ENCODE measurements around the gene DNAJB13. TPM values are rescaled to one million over a fixed set of nuclear protein-coding genes. Genes with fewer than 3 reads are reported as not detected.

Gene DNAJB13
- polyA plus RNA-seq, 3 donors from 2014 or later: not detected

DNA sequence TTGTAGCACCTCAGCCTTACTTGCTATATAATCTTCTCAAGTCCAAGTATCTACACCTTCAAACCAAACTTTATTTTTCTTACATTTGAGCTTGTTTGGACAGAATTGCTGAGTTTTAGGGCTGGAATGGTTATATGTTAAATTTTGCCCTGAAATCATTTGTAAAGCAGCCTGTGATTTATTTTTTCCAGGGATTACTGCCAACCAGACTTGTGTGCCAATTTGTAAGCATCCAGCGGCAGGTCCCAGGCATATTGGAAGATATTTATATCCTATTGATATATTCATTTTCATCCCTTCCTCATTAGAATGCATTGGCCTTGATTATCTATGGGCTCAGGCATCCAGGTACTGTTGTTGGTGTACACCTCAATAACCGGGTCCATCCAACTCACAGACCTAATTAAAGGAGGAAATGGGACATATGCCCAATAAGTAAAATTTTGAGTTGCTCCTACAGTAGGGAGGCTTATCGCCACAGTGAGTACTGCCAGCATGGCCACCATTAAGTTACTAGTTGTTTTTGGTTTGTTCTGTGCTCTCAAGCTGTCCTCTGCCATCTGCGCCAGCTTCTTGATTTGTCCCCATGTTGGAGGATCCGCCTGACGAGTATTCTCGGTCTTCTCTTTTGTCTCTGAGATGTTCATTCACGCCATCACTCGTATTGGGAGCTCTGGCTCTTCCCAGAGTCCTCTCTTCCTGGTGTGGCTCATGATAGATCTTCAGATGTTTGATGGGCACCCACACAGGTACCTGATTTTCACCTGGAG is 9.8 kb upstream of the DNAJB13 start:
- Mint-ChIP-seq H3K9me3 (peaks cover 0 to 9% (median 3%) of the 10 kb centered on the region in 6 donors), H3K27me3 (ENCODE audit: low read depth in 3 of 3) (peaks cover 0 to 2% (median 0%) of the 10 kb centered on the region in 3 donors), H3K27ac (no peak overlapping the region), H3K4me1 (no peaks in the 10 kb centered on the region), H3K4me3 (no peak overlapping the region), H3K36me3 (peaks cover 6 to 12% (median 10%) of the 10 kb centered on the region in 3 donors)
- DNase-seq: no peak

DNA sequence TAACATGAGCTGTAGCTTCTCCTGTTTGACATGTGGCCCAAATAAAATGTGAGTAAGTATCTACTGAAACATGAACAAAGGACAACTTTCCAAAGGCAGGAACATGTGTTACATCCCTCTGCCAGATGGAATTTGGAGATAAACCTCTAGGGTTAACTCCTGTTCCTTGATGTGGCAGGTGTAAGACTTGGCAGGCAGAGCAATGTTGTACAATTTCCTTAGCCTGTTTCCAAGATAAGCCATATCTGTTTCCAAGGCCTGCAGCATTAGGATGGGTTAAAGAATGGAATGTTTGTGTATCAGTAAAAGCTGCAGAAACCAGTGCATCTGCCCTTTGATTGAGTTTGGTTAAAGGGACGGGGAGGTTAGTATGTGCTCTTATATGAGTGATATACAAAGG is 8.8 kb upstream of the DNAJB13 start:
- H3K4me3 Mint-ChIP-seq: no peak overlapping the region
- peaks cover 6 to 12% (median 10%) of the 10 kb centered on the region in 3 donors for H3K36me3 Mint-ChIP-seq
- no peak for DNase-seq
- no peaks in the 10 kb centered on the region for H3K4me1 Mint-ChIP-seq
- H3K27me3 Mint-ChIP-seq (ENCODE audit: low read depth in 3 of 3): peaks cover 0 to 3% (median 2%) of the 10 kb centered on the region in 3 donors
- H3K27ac Mint-ChIP-seq: no peak overlapping the region
- peaks cover 0 to 9% (median 3%) of the 10 kb centered on the region in 6 donors for H3K9me3 Mint-ChIP-seq

DNA sequence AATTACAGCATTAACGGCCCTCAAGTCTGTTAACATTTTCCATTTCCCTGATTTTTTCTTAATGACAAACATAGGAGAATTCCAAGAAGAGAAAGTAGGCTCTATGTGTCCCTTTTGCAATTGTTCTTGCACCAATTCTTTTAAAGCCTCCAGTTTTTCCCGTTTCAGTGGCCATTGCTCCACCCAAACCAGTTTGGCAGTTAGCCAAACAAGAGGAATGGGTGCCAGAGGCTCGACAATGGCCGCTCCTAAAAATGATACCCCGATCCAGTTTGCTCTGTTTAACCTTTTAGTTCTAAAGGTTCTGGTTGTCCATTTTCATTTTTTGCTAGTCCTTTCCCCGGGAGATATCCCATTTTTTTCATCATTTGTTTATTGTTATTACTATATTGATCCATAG is 6.7 kb upstream of the DNAJB13 start:
- Mint-ChIP-seq H3K4me1 (no peaks in the 10 kb centered on the region), H3K9me3 (peaks cover 0 to 9% (median 4%) of the 10 kb centered on the region in 6 donors), H3K4me3 (no peak overlapping the region), H3K27ac (no peak overlapping the region), H3K27me3 (ENCODE audit: low read depth in 3 of 3) (peaks cover 2 to 4% (median 2%) of the 10 kb centered on the region in 3 donors), H3K36me3 (peaks cover 6 to 11% (median 7%) of the 10 kb centered on the region in 3 donors)
- DNase-seq: no peak

DNA sequence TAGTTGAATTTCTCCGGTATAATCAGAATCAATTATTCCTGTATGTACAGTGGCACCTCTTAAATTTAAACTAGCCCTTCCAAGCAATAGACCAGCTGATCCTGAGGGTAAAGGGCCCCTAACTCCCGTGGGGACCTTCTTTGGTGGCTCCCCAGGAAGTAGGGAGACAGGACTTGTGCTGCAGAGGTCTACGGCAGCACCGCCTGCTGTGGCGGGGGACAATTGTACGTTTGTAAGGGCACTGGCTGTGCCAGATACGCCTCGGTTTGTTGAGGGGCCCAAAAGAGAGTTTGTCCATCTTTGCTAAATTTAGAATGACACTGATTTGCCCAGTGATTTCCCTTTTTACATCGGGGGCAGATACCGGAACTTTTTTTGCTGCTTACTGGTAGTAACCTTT is 5.9 kb upstream of the DNAJB13 start:
- Mint-ChIP-seq H3K9me3 (peaks cover 0 to 9% (median 4%) of the 10 kb centered on the region in 6 donors), H3K27me3 (ENCODE audit: low read depth in 3 of 3) (peaks cover 2 to 4% (median 2%) of the 10 kb centered on the region in 3 donors), H3K27ac (no peak overlapping the region), H3K4me3 (no peak overlapping the region), H3K4me1 (no peaks in the 10 kb centered on the region), H3K36me3 (peaks cover 6 to 11% (median 7%) of the 10 kb centered on the region in 3 donors)
- DNase-seq: no peak

DNA sequence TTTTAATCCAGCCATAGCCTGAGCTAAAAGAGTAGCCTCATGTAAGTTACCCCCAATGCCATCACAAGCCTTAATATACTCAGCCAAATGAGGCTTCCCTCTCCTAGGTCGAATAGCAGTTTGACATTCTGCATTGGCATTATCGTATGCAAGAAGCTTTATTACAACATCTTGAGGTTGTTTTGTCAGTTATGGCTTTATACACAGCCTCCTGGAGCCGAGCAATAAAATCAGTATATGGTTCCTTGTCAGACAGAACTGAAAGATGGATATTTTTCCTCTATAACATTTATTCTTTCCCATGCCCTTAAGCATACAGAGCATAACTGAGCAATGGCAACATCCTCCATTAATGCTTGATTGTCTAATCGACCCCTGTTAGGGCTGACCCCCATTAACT is 5.4 kb upstream of the DNAJB13 start:
- H3K4me3 Mint-ChIP-seq: no peak overlapping the region

DNA sequence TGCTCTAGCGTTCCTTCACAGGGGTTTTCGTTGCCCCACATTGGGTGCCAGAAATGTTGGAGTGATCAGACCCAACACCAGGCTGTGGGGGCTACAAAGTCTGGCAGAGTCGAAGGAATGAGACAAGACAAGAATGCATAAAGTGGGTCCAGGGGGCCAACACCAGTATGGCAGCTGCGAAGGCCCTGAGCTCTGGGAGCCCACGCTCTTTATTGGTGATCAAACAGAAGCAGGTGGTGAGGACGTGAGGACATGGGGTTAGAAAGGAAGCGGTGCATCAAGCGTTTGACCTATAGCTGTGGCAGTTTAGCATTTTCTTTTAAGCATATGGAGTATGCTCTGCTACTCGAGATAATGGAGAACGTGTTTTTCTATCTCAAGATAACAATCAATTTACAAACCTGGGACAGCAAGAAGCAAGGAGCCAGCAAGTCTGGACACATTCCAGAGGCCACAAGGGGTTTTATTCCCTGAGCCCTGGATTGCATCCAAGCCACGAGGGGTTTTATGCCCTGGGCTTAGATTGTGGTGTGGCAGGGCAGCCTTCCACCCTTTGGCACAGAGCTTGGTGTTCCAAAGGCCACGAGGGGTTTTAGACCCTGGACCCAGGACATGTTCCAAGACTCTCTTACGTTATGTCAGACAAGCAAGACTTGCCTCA is 3.9 kb upstream of the DNAJB13 start:
- peaks cover 0 to 2% (median 0%) of the 10 kb centered on the region in 6 donors for H3K9me3 Mint-ChIP-seq
- H3K4me1 Mint-ChIP-seq: no peaks in the 10 kb centered on the region
- H3K36me3 Mint-ChIP-seq: peaks cover 0 to 4% (median 0%) of the 10 kb centered on the region in 3 donors
- H3K27me3 Mint-ChIP-seq (ENCODE audit: low read depth in 3 of 3): peaks cover 2 to 4% (median 2%) of the 10 kb centered on the region in 3 donors
- no peak overlapping the region for H3K4me3 Mint-ChIP-seq
- peak overlapping the region in 1 of 6 donors; percentile 36 for H3K27ac Mint-ChIP-seq
- no peak for DNase-seq

More for the DNA sequence above, 5.4 kb upstream of the DNAJB13 start:
- no peak for DNase-seq
- Mint-ChIP-seq H3K27ac (no peak overlapping the region), H3K36me3 (peaks cover 6 to 11% (median 7%) of the 10 kb centered on the region in 3 donors), H3K4me1 (no peaks in the 10 kb centered on the region), H3K27me3 (ENCODE audit: low read depth in 3 of 3) (peaks cover 2 to 4% (median 2%) of the 10 kb centered on the region in 3 donors), H3K9me3 (peaks cover 0 to 9% (median 4%) of the 10 kb centered on the region in 6 donors)

DNA sequence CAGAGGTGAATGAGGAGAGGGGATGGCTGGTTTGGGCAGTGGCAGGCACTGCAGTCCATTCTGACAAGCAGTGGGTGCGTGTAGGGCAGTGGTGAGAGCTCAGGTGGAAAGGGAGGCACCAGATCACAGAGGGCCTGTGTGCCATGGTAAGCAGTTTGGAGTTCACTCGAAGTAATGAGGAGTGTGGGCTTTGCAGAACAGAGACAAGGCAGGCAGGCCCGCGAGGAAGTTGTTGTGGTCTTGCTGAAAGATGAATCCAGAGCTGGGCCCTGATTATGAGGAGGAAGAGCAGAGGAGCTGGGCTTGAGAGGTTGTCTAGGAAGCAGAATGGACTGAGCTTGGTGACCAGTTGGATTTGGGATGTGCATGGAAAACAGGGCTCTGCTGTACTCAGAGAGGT is 1.6 kb upstream of the DNAJB13 start:
- Mint-ChIP-seq H3K27me3 (ENCODE audit: low read depth in 3 of 3) (peaks cover 2 to 4% (median 4%) of the 10 kb centered on the region in 3 donors), H3K9me3 (peaks cover 0 to 2% (median 0%) of the 10 kb centered on the region in 6 donors), H3K27ac (peak overlapping the region in 1 of 6 donors; percentile 4), H3K4me3 (no peak overlapping the region), H3K36me3 (peaks cover 0 to 4% (median 0%) of the 10 kb centered on the region in 3 donors), H3K4me1 (no peaks in the 10 kb centered on the region)
- DNase-seq: no peak

DNA sequence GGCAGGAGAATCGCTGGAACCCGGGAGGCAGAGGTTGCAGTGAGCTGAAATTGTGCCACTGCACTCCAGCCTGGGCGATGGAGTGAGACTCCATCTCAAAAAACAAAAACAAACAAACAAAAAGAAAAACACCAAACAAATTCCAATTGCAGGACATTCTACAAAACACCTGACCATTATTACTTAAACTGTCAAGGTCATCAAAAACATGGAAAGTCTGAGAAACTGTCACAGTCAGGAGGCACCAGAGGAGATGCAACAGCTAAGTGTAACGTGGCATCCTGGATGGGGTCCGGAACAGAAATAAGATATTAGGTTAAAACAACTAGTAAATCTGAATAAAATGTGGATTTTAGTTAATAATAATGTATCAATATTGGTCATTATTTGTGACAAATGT is 914 bp upstream of the DNAJB13 start:
- DNase-seq: no peak
- Mint-ChIP-seq H3K4me3 (no peak overlapping the region), H3K27ac (no peak overlapping the region), H3K36me3 (peaks cover 0 to 4% (median 0%) of the 10 kb centered on the region in 3 donors), H3K4me1 (no peaks in the 10 kb centered on the region), H3K9me3 (peaks cover 0 to 2% (median 0%) of the 10 kb centered on the region in 6 donors), H3K27me3 (ENCODE audit: low read depth in 3 of 3) (peaks cover 2 to 4% (median 4%) of the 10 kb centered on the region in 3 donors)

DNA sequence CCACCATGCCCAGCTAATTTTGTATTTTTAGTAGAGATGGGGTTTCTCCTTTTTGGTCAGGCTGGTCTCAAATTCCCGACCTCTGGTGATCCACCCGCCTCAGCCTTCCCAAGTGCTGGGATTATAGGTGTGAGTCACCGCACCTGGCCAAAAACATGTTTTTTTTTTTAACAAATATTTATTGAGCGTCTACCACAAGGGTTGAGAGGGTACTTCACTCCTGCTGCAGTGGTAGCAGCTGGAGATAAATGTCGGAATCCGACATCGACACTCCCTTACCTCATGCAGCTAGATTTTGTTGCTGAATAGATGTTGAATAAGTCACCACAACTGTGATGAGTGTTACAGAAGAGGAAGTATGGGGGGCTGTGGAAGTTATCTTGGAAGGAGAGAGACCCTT is 971 bp downstream of the DNAJB13 start:
- peaks cover 0 to 13% (median 4%) of the 10 kb centered on the region in 3 donors for H3K27me3 Mint-ChIP-seq (ENCODE audit: low read depth in 3 of 3)
- H3K27ac Mint-ChIP-seq: no peak overlapping the region
- DNase-seq: no peak
- no peak overlapping the region for H3K4me3 Mint-ChIP-seq
- peaks cover 0 to 2% (median 0%) of the 10 kb centered on the region in 6 donors for H3K9me3 Mint-ChIP-seq
- peaks cover 0 to 4% (median 3%) of the 10 kb centered on the region in 3 donors for H3K36me3 Mint-ChIP-seq
- no peaks in the 10 kb centered on the region for H3K4me1 Mint-ChIP-seq

DNA sequence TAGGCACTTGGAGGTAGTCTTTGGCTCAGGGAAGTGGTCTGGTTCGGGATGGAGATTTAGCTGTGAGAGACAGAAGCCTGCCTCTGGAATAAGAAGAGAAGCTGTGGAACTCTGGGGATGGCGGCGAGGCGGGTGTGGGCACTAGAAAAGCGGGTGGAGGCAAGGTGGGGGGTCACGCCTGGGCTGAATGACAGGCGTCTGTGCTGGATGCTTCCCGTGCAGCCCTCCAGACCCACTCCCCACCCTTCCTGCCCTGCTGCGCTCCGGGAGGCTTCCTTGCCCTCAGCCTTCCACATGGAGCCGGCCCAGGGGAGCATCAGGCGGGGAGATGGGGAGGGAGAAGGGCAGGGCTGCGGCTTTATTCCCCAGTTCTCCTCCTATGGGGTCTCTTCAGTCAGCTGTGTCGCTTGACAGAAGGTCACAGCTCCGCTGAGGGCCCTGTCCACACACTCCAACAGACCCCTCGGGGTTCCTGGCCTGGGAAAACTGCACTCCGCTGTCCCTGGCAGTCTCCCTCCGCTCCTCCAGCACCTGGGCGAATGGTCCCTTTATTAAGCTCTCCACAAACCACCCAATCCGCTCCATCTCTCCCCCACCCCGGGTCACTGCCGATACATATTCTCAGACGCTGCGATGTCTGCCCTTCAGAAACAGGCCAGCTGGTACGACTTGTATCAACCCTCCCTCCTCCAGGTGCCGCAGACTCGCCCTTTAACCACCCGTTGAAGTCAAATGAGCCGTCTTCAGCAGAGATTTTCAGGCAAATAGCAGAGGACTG is 6.2 kb downstream of the DNAJB13 start:
- H3K27me3 Mint-ChIP-seq (ENCODE audit: low read depth in 3 of 3): peaks cover 2 to 14% (median 4%) of the 10 kb centered on the region in 3 donors
- H3K4me1 Mint-ChIP-seq: peaks cover 0 to 6% of the 10 kb centered on the region in 2 donors
- peak overlapping the region in 1 of 5 donors; percentile 44 for H3K4me3 Mint-ChIP-seq
- H3K9me3 Mint-ChIP-seq: no peaks in the 10 kb centered on the region
- DNase-seq: no peak
- H3K36me3 Mint-ChIP-seq: peaks cover 0 to 3% (median 0%) of the 10 kb centered on the region in 3 donors
- no peak overlapping the region for H3K27ac Mint-ChIP-seq

DNA sequence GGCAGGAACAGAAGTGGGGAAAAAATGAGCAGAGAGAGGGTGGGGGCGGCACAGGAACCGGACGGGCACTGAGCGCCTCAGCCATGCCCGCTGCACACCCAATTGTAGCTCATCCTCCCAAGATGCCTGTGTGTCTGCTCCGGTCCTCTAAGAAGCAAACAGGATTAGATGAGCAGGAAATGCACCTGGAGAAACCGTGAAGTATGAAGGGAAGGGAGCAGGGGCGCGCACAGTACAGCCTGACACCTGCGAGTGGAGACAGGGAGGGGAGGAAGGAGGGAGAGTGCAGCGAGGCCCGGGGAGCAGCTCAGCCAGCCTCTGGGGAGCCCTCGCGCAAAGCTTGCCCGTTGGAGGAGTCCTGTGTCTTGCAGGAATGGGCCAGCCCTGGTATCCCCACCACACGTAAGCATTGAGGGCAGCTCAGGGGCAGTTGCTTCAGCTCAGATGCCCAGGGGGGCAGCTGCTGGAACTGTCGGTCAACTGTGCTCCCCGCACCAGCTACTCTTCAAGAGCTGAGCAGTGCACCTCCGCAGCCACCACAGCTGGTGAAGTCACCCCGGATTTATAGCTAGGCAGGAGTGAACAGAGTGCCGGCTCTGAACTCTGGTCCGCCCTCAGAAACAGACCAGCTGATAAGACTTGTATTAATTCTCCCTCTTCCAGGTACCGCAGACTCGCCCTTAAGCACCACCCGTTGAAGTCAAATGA is 7.0 kb downstream of the DNAJB13 start:
- Mint-ChIP-seq H3K27ac (no peak overlapping the region), H3K4me3 (peak overlapping the region in 1 of 5 donors; percentile 44), H3K4me1 (peaks cover 0 to 6% of the 10 kb centered on the region in 2 donors), H3K9me3 (no peaks in the 10 kb centered on the region), H3K36me3 (peaks cover 0 to 3% (median 0%) of the 10 kb centered on the region in 3 donors), H3K27me3 (ENCODE audit: low read depth in 3 of 3) (peaks cover 3 to 14% (median 4%) of the 10 kb centered on the region in 3 donors)
- no peak for DNase-seq

DNA sequence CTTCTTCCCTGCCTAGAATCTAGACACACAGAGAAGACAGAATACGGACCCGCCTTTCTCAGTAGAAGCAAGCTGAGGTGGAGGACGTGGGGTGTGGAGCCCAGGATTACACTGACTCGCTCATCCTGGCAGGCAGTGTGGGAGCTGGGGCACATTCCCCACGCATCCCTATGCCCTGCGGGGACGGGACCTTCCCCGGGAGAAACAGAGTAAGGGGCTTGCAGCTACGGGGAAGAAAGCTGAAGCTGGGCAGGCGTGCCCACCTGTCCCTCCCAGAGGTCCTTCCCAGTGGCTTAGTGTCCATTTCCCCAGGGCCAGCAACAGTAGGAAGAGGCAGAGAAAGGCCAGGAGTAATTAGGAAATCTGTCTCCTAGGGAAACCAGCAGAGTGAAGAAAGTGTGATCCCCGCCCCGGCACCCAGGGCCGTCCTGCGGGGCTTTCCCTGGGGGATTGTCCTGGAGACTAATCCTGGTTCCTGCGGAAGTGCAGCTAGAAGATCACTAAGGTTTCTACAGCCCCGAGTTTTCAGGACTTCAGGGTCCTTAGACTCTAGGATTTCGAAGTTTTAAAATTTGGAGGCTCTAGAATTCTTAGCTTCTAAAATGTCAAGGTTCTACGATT is 7.8 kb downstream of the DNAJB13 start:
- no peak overlapping the region for H3K27ac Mint-ChIP-seq
- peaks cover 1 to 14% (median 4%) of the 10 kb centered on the region in 3 donors for H3K27me3 Mint-ChIP-seq (ENCODE audit: low read depth in 3 of 3)
- DNase-seq: no peak
- no peaks in the 10 kb centered on the region for H3K9me3 Mint-ChIP-seq
- peaks cover 0 to 3% (median 0%) of the 10 kb centered on the region in 3 donors for H3K36me3 Mint-ChIP-seq
- H3K4me3 Mint-ChIP-seq: no peak overlapping the region
- peaks cover 0 to 6% of the 10 kb centered on the region in 2 donors for H3K4me1 Mint-ChIP-seq
